K562 (cell line): ENCODE measurements around the gene CLIP2. TPM values are rescaled to one million over a fixed set of nuclear protein-coding genes. Genes with fewer than 3 reads are reported as not detected.
A peak's percentile ranks its signal among the peaks of the same experiment; 100 is the strongest.

ENCODE experiments used
- ATAC-seq: fragments of 200-7000 bp; cut with Tn5 transposase; 3 replicates; pipeline ENCODE4 v1.9.1; 2020; ENCODE audit warnings: moderate library complexity
- BruUV-seq: library from RNA; stranded (reverse); fragments of 400-500 nt; replicated peaks from 2 replicates; lab custom pipeline; 2021; lab: Mats Ljungman, UMichigan
- CTCF ChIA-PET: fragments of 300-600 bp; formaldehyde crosslinking; extraction: SDS; loops from one replicate; lab custom pipeline; 2021; ENCODE audit warnings: low intra/inter-chr PET ratio; lab: Yijun Ruan, JAX
- POLR2A ChIA-PET: fragments of 300-600, 350-650 bp; sonication (Branson Sonifier 250); formaldehyde crosslinking; extraction: SDS; loops from one replicate; lab custom pipeline; 2021; ENCODE audit warnings: antibody characterized with exemption, inconsistent platforms; lab: Yijun Ruan, JAX
- DNase-seq, 4 experiments: peaks; one replicate each; pipeline versions ENCODE4 v3.0.0 to v3.0.0-alpha.2; 2011 to 2018; ENCODE audit warnings: low spot score in 3 of 4, mixed read lengths in 3 of 4; ENCODE audit errors: extremely low read depth in 1 of 4
- FAIRE-seq: peaks from 2 replicates; lab custom pipeline; 2011; peaks lifted over from hg19 to GRCh38; lab: Jason Lieb, UNC
- H2AFZ ChIP-seq: 2 replicates; pipeline ENCODE4 v1.6.0; 2011; ENCODE audit warnings: low read depth, low read length, control low read depth, inconsistent platforms
- H3K27ac ChIP-seq: fragments of 200-600 bp; 3 replicates; pipeline ENCODE4 v1.8.0; 2011; ENCODE audit warnings: low read depth, mild to moderate bottlenecking, control low read depth, inconsistent platforms, low read length, moderate library complexity, mixed read lengths; ENCODE audit errors: extremely low read depth
- H3K27me3 ChIP-seq, 2 experiments: fragments of 300-600 bp in 1 of 2; 2 replicates in 1 of 2; 3 replicates in 1 of 2; pipeline versions ENCODE4 v1.6.0 to v1.8.0; 2011; ENCODE audit warnings: inconsistent platforms in 2 of 2, low read length in 2 of 2, mild to moderate bottlenecking in 1 of 2, mixed read lengths in 1 of 2, moderate library complexity in 1 of 2; ENCODE audit not compliant: control insufficient read depth in 2 of 2, insufficient read depth in 2 of 2
- H3K36me3 ChIP-seq: fragments of 300-600 bp; 3 replicates; pipeline ENCODE4 v1.8.0; 2011; ENCODE audit warnings: mild to moderate bottlenecking, low read length, inconsistent platforms; ENCODE audit not compliant: control insufficient read depth, insufficient read depth
- H3K4me1 ChIP-seq, 2 experiments: fragments of 200-600 bp in 1 of 2; replicated peaks in 1 of 2; 2 replicates in 1 of 2; 3 replicates in 1 of 2; pipeline versions ENCODE4 v1.5.1 to v1.8.0; 2011; ENCODE audit warnings: inconsistent platforms in 2 of 2, low read length in 2 of 2, mild to moderate bottlenecking in 1 of 2, mixed read lengths in 1 of 2, moderate library complexity in 1 of 2; ENCODE audit not compliant: control insufficient read depth in 2 of 2, insufficient read depth in 2 of 2
- H3K4me2 ChIP-seq: 2 replicates; pipeline ENCODE4 v1.6.1; 2011; ENCODE audit warnings: low read length, control low read depth, inconsistent platforms, mixed read lengths; ENCODE audit not compliant: insufficient read depth
- H3K4me3 ChIP-seq: fragments of 200-600 bp; sonication (generic), shearing (Covaris generic); 2 replicates; pipeline ENCODE4 v1.5.1; 2016; ENCODE audit warnings: control low read depth, inconsistent platforms
- H3K79me2 ChIP-seq: fragments of 200-600 bp; 3 replicates; pipeline ENCODE4 v1.8.0; 2011; ENCODE audit warnings: low read length, inconsistent platforms; ENCODE audit not compliant: control insufficient read depth, insufficient read depth
- H3K9ac ChIP-seq, 2 experiments: 2 replicates each; pipeline versions ENCODE4 v1.6.0 to v1.6.1; 2011; ENCODE audit warnings: low read depth in 2 of 2, low read length in 2 of 2, control low read depth in 1 of 2, inconsistent platforms in 1 of 2, mild to moderate bottlenecking in 1 of 2, mixed read lengths in 1 of 2; ENCODE audit not compliant: insufficient read depth in 1 of 2
- H3K9me1 ChIP-seq: one replicate; pipeline ENCODE4 v1.6.0; 2011; ENCODE audit warnings: inconsistent platforms, mild to moderate bottlenecking, low read length, moderate library complexity; ENCODE audit not compliant: control insufficient read depth, insufficient read depth
- H3K9me3 ChIP-seq: replicated peaks from 2 replicates; pipeline ENCODE4 v1.5.1; 2011; ENCODE audit warnings: low read depth, low read length, inconsistent platforms; ENCODE audit not compliant: control insufficient read depth, insufficient read depth
- H4K20me1 ChIP-seq: replicated peaks from 2 replicates; pipeline ENCODE4 v1.6.1; 2011; ENCODE audit warnings: low read length, inconsistent platforms, mixed read lengths; ENCODE audit not compliant: control insufficient read depth, insufficient read depth
- AFF4 ChIP-seq: sonication (generic); formaldehyde crosslinking; IDR thresholded peaks from 2 replicates; pipeline ENCODE4 v1.8.0; 2023; ENCODE audit warnings: mild to moderate bottlenecking, missing genetic modification reagents
- CBFA2T3 ChIP-seq: fragments of 450-650 bp; IDR thresholded peaks from 2 replicates; pipeline ENCODE4 v1.6.1; 2017
- ELF2 ChIP-seq: fragments of 250-450 bp; sonication (Bioruptor Pico); IDR thresholded peaks from 2 replicates; pipeline ENCODE4 v1.5.0; 2021; ENCODE audit warnings: mild to moderate bottlenecking
- EZH2 ChIP-seq: IDR thresholded peaks from 2 replicates; pipeline ENCODE4 v1.6.1; 2012; ENCODE audit warnings: low read depth, mild to moderate bottlenecking, inconsistent platforms, low read length, borderline replicate concordance
- GTF2E2 ChIP-seq: fragments of 200-800 bp; sonication (Bioruptor generic); IDR thresholded peaks from 2 replicates; pipeline ENCODE4 v1.6.1; 2016; ENCODE audit warnings: missing genetic modification characterization, missing compliant biosample characterization
- LEF1 ChIP-seq: fragments of 450-650 bp; IDR thresholded peaks from 2 replicates; pipeline ENCODE4 v1.6.1; 2016; ENCODE audit warnings: mild to moderate bottlenecking
- NFATC3 ChIP-seq: fragments of 450-650 bp; IDR thresholded peaks from 2 replicates; pipeline ENCODE4 v1.6.1; 2017; ENCODE audit warnings: mild to moderate bottlenecking
- POLR3A ChIP-seq: IDR thresholded peaks from 2 replicates; pipeline ENCODE4 v1.6.1; 2011; ENCODE audit warnings: borderline replicate concordance, mild to moderate bottlenecking, moderate library complexity; ENCODE audit not compliant: insufficient read length, insufficient read depth; ENCODE audit errors: extremely low read depth
- SFPQ ChIP-seq: fragments of 200-400 bp; formaldehyde crosslinking; IDR thresholded peaks from 2 replicates; pipeline ENCODE4 v1.6.1; 2017; ENCODE audit warnings: mild to moderate bottlenecking, low read depth, low read length, moderate library complexity
- THRAP3 ChIP-seq: fragments of 450-650 bp; IDR thresholded peaks from 2 replicates; pipeline ENCODE4 v1.6.1; 2016; ENCODE audit warnings: mild to moderate bottlenecking, inconsistent platforms, borderline replicate concordance
- ZBTB33 ChIP-seq: sonication (generic); formaldehyde crosslinking; IDR thresholded peaks from 2 replicates; pipeline ENCODE4 v1.8.1; 2023; ENCODE audit warnings: mild to moderate bottlenecking, missing genetic modification reagents
- ZBTB7A ChIP-seq: IDR thresholded peaks from 2 replicates; pipeline ENCODE4 v1.6.1; 2011; ENCODE audit warnings: low read depth, mild to moderate bottlenecking, low read length, moderate library complexity, borderline replicate concordance; ENCODE audit not compliant: control insufficient read depth
- ZNF695 ChIP-seq: fragments of 450-650 bp; formaldehyde crosslinking; IDR thresholded peaks from 2 replicates; pipeline ENCODE4 v1.4.0; 2020; ENCODE audit warnings: mild to moderate bottlenecking, moderate library complexity
- ZZZ3 ChIP-seq: fragments of 450-650 bp; IDR thresholded peaks from 2 replicates; pipeline ENCODE4 v1.6.1; 2016; ENCODE audit warnings: antibody characterized with exemption, mild to moderate bottlenecking, moderate library complexity
- WGBS: fragments of 100-300 bp; shearing (Covaris generic); methylation state at CpG from one replicate; pipeline ENCODE4 v1.1.6; 2016; ENCODE audit warnings: low coverage, mixed read lengths; ENCODE audit not compliant: insufficient coverage; ENCODE audit errors: missing lambda C conversion rate; 5-methylcytosine and 5-hydroxymethylcytosine counted together
- in situ Hi-C: fragments of 300-500 bp; cut with MboI; formaldehyde crosslinking; loops from 4 replicates; pipeline ENCODE4 v1.15.0; 2018; ENCODE audit warnings: inconsistent platforms, mixed read lengths
- intact Hi-C: fragments of 100-400 bp; cut with micrococcal nuclease; formaldehyde crosslinking; loops from 2 replicates; pipeline ENCODE4 v1.14.2; 2022
- polyA plus RNA-seq, 8 experiments: library from polyadenylated mRNA; depleted of rRNA in 4 of 8; stranded (reverse) in 5 of 8; unstranded in 3 of 8; fragments of >200 nt; fragmentation: Nextera tagmentation in 2 of 8; fragmentation: Illumina TruSeq in 1 of 8; extraction: Ambion mirVana in 2 of 8; extraction: Trizol in 1 of 8; gene quantifications; 2 replicates each; pipeline versions ENCODE4 v1.2.1 to v1.2.3, GENCODE V29; 2011 to 2014; ENCODE audit warnings: inconsistent platforms in 1 of 8, missing spikeins in 1 of 8
- total RNA-seq, 7 experiments: library from RNA; depleted of rRNA in 6 of 7; stranded (reverse); fragments of >200 nt in 6 of 7; fragmentation: Illumina TruSeq in 2 of 7; extraction: Trizol in 2 of 7; gene quantifications; 2 replicates each; pipeline versions ENCODE4 v1.2.1 to v1.2.3, GENCODE V29; 2011 to 2021; ENCODE audit warnings: low replicate concordance in 1 of 7

CLIP2 gene
- total and polyA plus RNA-seq, 9 of the 15 experiments (the other 6 are each of a cell fraction or from before 2014, with no cell fraction given), result 0.07 to 5.4 (median 2.1) TPM

- H3K79me2 ChIP-seq, result no peaks in the 10 kb centered on the region
- peaks cover 3 to 17% of the 10 kb centered on the region in 2 experiments; a peak in 4 of 5 replicates for H3K27me3 ChIP-seq
- no peak overlapping the region for H3K27ac ChIP-seq
- no TSS peak for BruUV-seq
- ATAC-seq (peak; percentile 29), FAIRE-seq (no peak), DNase-seq (peak in 2 of 4 experiments; percentile 40 to 51)
- H3K9me3 ChIP-seq, result no peaks in the 10 kb centered on the region
- H3K36me3 ChIP-seq, result no peaks in the 10 kb centered on the region
- H3K4me2 ChIP-seq, result no peak overlapping the region
- intact Hi-C loops (no loop called here), in situ Hi-C loops (no loop called here)
- CTCF ChIA-PET, result no interaction called here
- H3K9ac ChIP-seq, result peak overlapping the region in 1 of 2 experiments; percentile 57; a peak in 2 of 4 replicates
- 0 out of 2 replicates have a peak, but pooled peaks cover 4% of the 10 kb centered on the region for H4K20me1 ChIP-seq
- 30% methylated on average over 36 of the region's 37 CpGs for WGBS
- no peak overlapping the region for H2AFZ ChIP-seq
- POLR2A ChIA-PET, result interaction anchor here (1.0 kb wide), 1 partner anchor 12 kb away, joined by 3 read pairs; no protein-coding TSS in a partner anchor
- H3K4me3 ChIP-seq, result no peak overlapping the region
- H3K9me1 ChIP-seq, result no peaks in the 10 kb centered on the region
- H3K4me1 ChIP-seq, result peaks cover 0 to 29% of the 10 kb centered on the region in 2 experiments; a peak in 3 of 5 replicates
- TF ChIP-seq LEF1 (no peak), EZH2 (no peak), CBFA2T3 (no peak), AFF4 (CRISPR knock-in tag) (no peak), ZNF695 (CRISPR knock-in tag) (no peak), NFATC3 (no peak), SFPQ (no peak), ZBTB7A (no peak), GTF2E2 (tag) (no peak), POLR3A (no peak), ELF2 (CRISPR knock-in tag) (no peak), THRAP3 (no peak), ZBTB33 (CRISPR knock-in tag) (peak; percentile 38; the same call in 1 of the 2 replicates), ZZZ3 (no peak)
These were observed 87.2 kb downstream of the CLIP2 start for GRCh38 chr7:74376256-74377036.
